Neural progenitor cell (in vitro differentiated cells): ENCODE data around the gene MX2.

Experiments
- EZH2 ChIP-seq: fragments of 200-600 bp; sonication (generic); IDR thresholded peaks from 2 replicates; pipeline ENCODE4 v1.6.1; 2017; ENCODE audit warnings: antibody characterized with exemption, mild to moderate bottlenecking, moderate library complexity
- TF ChIP-seq, protein P1 (sequence below): fragments of 200-600 bp; sonication (generic); IDR thresholded peaks from 2 replicates; pipeline ENCODE4 v1.5.1; 2017; ENCODE audit warnings: antibody characterized with exemption, mild to moderate bottlenecking

DNA sequence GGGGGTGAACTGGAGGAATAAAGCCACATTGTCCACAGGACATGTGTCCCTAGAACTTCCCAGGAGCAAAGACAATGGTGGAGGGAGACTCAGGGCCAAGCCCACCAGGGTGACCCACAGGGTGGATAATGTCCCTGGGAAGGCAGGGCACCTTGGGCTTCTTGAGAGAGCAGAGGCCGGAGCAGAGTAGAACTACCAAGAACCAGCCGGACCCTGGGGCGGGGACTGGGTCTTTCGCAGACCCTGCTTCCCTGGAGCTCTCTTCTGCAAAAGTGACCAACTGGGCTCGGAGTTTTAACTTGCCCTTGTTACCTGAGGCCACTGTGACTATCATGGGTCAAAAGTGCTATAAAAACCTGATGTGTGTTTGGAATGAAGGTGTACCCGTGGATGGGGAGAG lies 46.1 kb upstream of the MX2 start:
- TF ChIP-seq, protein P1, sequence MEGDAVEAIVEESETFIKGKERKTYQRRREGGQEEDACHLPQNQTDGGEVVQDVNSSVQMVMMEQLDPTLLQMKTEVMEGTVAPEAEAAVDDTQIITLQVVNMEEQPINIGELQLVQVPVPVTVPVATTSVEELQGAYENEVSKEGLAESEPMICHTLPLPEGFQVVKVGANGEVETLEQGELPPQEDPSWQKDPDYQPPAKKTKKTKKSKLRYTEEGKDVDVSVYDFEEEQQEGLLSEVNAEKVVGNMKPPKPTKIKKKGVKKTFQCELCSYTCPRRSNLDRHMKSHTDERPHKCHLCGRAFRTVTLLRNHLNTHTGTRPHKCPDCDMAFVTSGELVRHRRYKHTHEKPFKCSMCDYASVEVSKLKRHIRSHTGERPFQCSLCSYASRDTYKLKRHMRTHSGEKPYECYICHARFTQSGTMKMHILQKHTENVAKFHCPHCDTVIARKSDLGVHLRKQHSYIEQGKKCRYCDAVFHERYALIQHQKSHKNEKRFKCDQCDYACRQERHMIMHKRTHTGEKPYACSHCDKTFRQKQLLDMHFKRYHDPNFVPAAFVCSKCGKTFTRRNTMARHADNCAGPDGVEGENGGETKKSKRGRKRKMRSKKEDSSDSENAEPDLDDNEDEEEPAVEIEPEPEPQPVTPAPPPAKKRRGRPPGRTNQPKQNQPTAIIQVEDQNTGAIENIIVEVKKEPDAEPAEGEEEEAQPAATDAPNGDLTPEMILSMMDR, result no peak
- TF ChIP-seq EZH2, result no peak
